GM18867 (cell line): Measurements from ENCODE around the gene UMODL1.
"Not testable (repeated sequence)": the region's sequence is repeated elsewhere in the genome, so short reads cannot be mapped to it uniquely, and the experiment has no call there.

Experiments used
- ATAC-seq: cut with Tn5 transposase; IDR thresholded peaks from one replicate; pipeline ENCODE4 v1.9.1; 2021; ENCODE audit warnings: mild to moderate bottlenecking, moderate library complexity; ENCODE audit not compliant: unreplicated experiment

UMODL1 gene

DNA sequence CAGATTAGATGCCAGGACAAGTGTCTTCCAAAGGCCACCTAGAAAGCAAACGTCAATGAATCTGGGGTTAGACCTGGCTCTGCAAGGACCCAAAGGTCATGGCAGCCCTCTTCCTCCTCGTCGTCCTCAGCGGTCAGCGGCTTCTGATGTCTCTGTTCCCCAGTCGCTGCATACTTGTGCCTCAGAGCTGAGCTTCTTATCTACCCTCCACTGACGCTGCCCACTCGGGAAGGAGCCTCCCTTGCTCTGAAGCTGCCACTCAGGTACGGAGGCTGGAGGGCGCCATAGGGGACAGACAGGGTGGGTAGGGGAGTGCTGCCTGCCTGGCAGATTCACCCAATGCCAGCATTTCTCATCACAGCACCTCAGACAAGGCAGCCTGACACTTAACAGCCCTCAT lies 11.4 kb upstream of the UMODL1 start:
- no peak for ATAC-seq

DNA sequence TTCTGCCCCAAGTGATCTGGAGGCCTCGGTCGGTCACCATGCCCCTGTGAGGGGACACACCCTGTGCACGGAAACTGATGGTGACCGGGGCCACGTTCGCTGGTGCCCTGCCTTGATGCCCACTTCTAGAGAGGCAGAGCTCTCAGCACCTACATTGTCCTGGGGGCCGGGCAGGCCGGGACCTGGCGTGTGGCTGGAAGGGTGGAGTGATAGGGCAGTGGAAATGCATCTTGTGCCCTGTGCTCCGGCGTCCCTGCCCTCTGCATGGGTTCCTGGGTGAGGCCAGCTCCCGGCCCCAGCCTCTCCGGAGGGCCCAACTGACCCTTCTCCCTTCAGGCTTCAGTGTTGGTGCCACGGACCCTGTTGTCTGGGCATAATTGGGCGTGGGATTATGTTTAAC lies 11.0 kb upstream of the UMODL1 start:
- no peak for ATAC-seq

DNA sequence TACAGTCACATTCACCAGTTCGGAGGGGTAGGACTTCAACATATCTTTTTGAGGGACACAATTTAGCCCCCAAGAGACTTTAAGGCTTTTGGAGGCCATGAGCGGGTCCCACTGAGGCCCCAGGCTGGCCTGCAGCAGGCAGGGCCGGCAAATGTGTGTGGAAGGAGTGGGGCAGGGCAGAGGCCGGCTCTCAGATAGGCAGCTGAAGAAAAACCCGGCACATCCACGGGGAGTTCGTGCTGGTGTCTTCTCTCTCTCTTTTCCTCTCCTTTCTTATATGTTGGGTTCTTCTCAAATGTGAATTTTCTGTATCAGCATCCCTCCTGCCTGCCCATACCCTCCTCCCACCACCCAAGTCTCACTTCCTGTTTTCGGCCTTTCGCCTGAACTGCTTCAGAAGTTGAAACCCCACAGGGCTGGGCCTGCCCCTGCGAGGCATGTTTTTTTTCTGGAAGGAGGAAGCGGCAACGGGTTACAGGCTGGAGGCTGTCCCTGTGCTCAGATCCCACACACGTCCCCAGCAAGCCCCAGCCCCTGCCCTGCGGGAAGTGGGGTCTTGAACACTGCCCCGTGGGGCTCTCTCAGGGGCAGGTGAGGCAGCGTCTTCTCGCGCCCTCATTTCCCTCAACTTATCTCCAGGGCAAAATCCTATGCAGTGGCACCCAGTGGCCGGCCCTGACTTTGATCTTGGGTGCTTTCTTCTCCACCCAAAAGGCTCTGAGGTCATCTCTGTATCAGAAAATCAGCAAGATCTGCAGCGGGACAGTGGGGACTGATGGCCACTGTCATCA lies 9.7 kb upstream of the UMODL1 start:
- ATAC-seq = peak; percentile 33

DNA sequence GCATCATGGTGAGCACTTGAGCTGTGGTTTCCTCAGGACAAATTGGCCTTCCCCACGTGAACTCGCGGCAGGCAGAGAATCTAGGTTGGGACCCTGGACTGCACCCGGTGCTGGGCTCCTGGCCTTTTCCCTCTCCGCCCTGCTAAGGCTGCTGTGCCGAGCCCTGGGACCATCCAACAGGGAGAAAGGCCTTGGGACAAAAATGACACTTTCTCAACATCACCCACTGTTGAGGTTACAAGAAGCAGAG lies 9.2 kb upstream of the UMODL1 start:
- no peak for ATAC-seq

DNA sequence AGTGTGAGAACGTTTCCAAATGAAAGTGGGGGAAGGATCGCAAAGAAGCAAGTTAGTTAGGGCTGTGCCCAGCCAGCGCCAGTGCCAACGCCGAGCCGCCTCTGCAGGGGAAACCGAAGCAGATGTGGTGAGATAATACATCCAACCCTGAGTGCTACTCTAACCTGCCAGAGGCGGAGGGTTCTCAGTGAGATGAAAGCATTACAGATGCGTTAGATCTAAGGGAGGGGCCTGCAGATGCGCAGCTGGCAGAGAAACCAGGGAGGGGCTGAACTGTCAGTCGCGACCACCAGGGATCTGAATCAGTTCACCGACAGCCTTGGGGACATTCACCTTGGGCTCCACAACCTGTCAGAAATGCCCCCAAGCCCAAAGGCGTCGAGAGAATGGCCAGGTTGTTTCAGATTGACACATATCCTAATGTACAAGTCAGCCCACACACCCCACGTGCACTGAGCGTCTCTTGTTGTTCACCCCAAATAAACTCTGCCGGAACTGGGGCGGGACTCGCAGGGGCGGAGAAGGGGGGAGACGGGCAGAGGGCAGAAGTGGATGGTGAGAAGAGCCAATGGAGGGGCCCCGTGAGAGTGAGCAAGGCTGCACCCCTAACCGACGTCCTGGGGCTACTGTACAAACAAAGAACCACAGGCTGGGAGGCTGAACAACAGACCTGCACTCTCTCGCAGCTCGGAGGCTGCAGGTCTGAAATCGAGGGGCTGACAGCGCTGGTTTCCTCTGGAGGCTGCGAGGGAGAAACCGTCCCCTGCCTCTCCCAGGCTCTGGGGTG lies 8.7 kb upstream of the UMODL1 start:
- ATAC-seq = peak; percentile 57

DNA sequence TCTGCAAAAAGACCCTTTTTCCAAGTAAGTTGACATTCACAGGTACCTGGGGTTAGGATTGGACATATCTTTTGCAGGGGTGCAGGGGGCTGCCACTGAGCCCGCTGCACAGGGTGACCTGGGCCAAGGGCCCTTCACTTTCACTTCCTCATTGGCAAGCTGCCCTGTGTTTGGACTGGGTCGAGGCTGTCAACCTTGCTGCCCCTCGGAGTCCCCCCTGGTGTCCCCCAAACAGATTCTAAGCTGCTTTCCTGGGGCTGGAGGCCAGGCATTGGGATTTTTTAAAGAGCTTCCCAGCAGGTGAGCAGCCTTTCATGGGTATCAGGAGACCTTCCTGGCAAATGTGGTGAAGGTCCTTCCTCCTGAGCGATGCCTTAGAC lies 7.9 kb upstream of the UMODL1 start:
- ATAC-seq = peak; percentile 29

DNA sequence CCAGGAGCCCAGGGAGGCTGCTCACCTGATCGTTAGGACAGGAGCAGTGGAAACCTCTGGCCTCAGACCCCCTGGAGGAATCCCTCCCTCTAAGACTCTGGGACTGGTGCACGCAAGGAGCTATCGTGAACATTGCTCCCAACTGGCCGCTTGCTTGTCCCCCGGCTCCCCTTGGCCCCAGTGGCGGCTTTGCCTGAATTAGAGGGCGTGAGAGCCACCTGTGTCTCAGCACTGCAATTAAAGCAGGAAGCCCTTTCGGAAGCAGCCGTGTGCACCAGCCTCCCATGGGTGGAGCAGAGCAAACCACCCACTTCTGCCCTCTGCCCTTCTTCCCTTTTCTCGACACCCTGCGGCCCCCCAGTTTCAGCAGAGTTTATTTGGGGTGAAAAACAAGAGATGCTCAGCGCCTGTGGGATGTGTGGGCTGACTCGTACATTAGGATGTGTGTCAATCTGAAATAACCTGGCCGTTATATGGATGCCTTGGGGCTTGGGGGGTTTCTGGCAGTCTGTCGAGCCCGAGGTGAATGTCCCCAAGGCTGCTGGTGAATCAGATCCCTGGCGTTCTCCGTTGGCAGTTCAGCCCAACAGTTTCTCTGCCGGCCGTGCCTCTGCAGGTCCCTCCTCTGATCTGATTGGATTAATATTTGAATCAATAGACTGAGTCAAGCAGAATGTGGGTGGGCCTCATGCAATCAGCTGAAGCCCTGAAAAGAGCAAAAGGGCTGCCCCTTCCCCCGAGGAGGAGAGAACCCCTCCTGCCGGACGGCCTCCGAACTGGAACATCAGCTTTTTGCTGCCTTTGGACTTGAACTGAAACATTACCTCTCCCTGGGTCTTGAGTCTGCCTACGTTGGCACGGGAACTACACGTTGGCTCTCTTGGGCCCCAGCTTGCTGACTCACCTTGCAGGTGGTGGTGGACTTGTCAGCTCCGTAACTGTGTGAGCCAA lies 7.3 kb upstream of the UMODL1 start:
- ATAC-seq = peak; percentile 38

DNA sequence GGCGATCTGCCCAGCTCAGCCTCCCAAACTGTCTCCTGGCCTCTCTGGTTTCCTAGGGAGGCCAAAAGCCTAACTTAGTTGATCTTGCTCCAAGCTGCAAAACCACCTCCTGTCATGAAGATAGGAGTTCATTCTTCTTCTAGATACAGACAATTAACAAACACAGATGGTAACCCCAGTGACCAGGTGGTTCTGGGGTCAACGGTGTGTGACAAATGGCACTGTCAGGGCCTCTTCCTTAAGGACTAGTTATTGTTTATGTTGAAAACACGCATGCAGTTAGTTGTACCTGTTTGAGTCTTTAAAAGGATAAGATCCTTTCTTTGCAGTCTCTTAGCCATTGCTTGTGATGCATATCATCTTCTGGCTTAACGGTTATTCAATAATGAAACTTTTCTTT lies 4.6 kb upstream of the UMODL1 start:
- no peak for ATAC-seq

DNA sequence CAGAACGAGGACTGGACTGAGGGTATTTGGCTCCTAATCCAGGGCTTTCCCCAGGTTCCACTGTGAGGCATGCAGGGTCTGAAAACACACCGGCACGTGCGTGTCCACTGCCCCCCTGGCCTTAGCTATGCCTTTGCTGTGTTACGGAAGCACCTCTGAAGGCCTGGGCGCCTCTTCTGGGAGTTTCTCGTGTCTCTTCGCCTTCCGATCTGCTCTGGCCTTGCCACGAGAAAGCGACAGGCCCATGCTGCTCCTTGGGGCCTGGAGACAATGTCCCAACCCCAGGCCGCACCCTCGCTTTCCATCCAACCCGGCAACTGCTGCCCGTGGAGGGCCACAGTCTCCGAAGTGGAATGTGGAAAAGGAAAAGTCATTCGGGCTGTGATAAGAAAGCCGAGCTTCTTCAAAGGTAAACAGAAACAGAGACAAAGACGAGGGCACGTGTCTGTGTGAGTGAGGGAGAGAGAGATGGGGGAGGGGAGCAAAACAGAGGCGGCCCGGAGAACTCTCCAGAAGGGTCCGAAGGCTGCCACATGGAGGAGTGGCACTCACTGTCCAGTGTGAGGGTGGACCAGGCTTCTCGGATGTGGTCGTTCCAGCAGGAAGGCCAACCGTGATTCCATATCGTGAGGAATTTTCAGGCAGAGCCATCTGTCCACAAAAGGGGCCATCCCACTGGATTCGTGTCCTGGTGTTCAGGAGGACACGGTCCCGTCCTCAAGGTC lies 3.4 kb upstream of the UMODL1 start:
- no peak for ATAC-seq

DNA sequence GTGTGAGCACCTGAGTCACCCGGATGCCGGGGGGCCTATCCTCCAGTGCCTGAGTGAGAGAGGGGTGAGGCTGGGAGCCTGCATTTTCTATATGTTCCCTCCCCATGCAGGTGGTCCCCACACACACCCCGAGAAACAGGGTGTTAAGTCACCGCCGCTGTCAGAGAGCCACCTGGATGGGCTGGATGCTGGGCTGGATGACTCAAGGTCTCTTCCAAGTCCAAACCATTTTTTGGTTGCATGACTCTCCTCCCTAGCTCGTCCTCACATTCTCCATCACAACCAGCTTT lies 2.9 kb upstream of the UMODL1 start:
- ATAC-seq = no peak

DNA sequence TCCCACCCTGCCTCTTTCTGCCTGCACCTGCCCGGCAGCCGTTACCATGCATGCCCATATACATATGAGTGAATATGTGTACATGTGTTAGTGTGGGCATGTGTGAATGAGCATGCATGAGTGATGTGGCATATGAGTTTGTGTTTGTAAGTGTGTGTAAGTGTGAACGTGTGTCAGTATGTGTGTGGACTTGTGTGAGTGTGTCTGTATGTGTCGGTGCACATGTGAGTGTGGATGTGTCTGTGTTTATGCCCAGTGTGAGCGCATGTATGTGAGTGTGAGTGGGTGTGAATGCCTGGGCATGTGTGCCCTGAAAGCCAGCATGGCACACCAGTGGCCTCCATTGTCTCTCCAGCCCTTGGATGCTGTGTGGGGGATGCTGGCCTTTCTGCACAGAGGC lies 2.5 kb upstream of the UMODL1 start:
- no peak for ATAC-seq

DNA sequence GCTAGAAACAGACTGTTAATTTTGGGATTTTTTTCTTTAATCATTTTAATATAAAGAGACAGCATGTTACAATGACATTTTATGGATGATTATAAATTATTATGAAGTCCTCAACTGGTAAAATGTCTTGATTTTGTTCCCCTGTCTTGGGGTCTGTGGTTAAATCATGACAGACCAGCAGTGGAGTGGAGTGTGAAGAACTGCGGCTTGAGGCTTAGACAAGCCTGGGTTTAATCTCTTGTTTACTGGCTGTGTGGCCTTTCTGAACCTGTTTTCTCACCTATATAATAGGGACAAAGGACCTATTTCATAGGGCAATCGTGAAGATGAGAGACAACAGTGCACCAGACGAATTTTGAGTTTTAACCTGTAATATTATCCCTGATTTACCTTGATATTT lies 1.8 kb upstream of the UMODL1 start:
- ATAC-seq = no peak

DNA sequence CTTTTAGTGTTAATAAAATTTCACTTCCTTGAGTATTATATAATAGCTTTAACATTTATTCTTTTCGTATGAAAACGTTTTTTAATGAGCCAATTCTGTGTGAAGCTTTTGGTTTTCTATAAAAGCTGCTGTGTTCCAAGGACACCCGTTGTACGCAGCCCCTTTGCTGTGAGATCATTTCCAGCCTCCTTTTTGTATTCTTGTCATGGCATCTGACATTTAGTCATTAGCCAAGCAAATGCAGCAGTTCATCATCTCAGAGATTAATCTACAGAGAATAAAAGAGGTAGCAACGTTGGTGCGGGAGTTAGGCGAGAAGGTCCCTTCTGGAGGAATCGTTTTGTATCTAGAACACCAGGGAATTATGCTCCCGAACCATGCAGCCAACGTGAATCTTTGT lies 1.3 kb upstream of the UMODL1 start:
- no peak for ATAC-seq

DNA sequence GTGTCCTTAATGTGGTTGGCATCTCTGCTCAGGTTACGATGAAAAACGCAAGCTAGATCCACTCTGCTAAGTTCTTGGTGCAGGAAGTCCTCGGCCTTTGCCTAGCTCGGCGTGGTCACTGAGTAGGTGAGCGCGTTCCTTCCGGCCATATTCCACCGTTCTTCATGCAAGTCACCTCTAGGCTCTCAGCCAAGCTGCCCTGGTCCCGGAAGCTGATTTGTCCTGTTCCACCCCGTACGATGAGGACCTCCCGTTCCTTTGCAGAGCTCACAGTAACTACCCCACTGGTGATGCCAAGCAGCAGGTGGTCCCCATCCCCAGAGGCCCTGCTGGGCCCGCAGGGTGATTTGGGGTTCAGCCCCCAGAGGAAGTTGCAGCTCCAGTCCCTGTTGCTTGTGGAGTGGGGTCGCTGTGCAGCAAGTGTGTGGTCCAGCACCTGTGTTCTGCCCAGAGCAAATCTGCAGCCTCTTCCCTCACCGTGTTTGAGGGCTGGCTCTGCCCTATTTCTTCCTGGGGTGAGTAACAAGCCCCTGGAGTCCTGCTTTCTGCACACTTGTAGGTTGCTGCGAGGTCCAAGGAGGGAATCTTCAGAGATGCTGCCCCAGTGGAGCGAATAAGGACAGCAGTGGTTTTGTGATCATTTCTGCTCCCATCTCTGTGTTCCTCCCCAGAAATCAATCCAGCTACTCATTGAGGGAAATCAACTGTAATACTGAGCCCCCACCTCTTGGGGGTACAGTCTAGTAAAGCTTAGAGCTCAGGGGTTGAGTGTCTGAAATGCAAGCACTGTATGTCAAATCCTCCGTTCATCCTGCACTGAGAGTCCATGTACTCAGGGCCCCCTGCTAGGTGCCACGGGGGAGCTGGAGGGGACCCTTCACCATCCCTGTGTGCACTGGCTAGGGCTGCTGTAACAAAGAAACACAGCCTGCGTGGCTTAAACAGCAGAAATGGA lies 2.3 kb downstream of the UMODL1 start:
- ATAC-seq = no peak

DNA sequence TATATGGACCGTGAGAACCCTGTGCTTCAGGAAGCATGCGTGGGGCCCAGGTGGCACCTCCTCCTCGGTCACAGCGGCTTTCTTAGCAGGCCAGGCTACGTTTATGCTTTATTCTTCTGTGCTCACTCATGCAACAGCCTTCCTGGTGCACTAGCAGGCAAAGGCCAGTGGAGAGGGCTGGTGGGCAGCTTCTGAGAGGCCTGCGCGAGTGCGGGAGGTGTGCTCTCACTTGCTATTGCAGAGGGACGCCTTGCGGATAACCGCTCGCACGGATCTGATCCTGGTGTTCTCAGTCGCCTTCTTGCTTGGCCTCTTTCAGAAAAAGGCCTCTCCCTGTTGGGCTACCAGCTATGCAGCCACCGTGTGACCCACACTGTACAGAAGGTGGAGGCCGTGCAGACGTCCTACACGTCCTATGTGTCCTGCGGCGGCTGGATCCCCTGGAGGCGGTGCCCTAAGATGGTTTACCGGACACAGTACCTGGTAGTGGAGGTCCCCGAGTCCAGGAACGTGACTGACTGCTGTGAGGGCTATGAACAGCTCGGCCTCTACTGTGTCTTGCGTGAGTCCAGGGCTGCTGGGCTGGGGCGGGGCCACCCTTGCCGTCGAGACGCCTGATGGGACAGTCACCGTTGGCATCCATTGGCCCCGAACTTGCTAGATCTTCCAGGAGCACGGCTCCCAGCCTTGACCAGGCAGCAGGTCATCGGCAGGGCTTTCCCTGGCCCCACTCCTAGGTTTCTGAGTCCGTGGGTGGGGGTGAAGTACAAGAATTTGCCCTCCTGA lies 4.8 kb downstream of the UMODL1 start:
- ATAC-seq = no peak

DNA sequence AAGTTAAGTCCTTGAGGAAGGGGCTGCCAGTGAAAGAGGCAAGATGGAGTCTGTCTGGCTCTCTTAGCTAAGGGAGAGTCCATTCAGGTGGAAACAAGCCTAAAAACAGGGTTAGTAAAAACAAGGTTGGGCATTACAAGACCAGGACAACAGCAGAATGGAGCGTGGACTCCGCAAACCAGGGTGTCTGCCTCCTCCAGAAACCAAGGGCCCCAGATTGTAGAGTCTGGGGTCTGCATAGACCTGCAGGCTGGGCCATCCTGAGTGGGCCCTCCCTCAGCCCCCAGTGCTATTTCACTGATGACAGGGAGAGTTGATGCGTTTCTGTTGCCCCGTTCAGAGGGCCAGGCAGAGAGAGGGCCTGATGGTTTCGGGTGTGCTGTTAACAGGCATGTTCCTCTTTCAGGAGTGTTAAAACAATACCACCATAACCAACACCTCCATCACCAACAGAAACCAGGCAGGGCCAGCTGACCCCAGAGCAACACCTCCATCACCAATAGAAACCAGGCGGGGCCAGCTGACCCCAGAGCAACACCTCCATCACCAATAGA lies 6.6 kb downstream of the UMODL1 start:
- peak; percentile 92 for ATAC-seq

DNA sequence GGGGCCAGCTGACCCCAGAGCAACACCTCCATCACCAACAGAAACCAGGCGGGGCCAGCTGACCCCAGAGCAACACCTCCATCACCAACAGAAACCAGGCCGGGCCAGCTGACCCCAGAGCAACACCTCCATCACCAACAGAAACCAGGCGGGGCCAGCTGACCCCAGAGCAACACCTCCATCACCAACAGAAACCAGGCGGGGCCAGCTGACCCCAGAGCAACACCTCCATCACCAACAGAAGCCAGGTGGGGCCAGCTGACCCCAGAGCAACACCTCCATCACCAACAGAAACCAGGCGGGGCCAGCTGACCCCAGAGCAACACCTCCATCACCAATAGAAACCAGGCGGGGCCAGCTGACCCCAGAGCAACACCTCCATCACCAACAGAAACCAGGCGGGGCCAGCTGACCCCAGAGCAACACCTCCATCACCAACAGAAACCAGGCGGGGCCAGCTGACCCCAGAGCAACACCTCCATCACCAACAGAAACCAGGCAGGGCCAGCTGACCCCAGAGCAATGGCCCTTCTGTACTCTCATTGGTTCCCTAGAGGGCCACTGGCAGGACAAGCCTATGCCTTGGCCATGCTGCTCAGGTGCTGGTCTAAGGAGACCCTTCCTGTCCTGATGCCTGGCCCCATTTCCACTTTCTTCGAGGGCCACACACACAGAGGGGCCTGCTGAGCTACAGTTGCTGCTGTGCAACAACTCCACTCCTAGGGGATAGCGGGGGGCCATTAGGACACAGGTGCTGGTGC lies 7.3 kb downstream of the UMODL1 start:
- ATAC-seq = not testable (repeated sequence)
